GM13976 (cell line): Measurements from ENCODE around the gene AUP1.
"Not testable (repeated sequence)": the region's sequence is repeated elsewhere in the genome, so short reads cannot be mapped to it uniquely, and the experiment has no call there.

Experiments
- DNase-seq: peaks from one replicate; pipeline ENCODE4 v3.0.0; 2012; ENCODE audit warnings: low spot score
- in situ Hi-C: fragments of 300-500 bp; cut with MboI; formaldehyde crosslinking; loops from one replicate; pipeline ENCODE4 v1.12.0; 2022; ENCODE audit warnings: low sequenced_read_pairs, mixed read lengths, inconsistent platforms; ENCODE audit not compliant: unreplicated experiment
- TF ChIP-seq, protein P1 (sequence below): IDR thresholded peaks from 2 replicates; pipeline ENCODE4 v1.5.1; 2012; ENCODE audit warnings: borderline replicate concordance, mild to moderate bottlenecking; ENCODE audit not compliant: insufficient read depth; ENCODE audit errors: extremely low read depth, missing control alignments, control extremely low read depth

AUP1 gene

DNA sequence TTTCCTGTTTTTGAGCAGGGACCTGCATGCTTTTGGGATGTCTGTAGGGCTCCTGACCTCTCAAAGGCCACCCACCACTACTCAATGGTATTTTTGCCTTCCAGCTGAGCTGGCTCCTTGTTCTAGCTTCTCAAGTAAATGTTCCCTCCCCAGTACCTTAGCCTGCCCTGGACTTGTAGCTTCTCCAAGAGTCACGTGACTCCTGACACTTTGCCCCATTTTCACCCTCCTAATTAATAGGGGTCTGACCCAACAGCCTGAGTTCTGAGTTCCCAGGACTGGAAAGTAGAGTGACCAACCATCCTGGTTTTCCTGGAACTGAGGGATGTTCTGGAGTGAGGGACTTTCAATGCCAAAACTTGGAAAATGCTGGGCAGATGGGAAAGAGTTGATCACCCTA, 34.1 kb downstream of the AUP1 start:
- DNase-seq = no peak
- TF ChIP-seq, protein P1, sequence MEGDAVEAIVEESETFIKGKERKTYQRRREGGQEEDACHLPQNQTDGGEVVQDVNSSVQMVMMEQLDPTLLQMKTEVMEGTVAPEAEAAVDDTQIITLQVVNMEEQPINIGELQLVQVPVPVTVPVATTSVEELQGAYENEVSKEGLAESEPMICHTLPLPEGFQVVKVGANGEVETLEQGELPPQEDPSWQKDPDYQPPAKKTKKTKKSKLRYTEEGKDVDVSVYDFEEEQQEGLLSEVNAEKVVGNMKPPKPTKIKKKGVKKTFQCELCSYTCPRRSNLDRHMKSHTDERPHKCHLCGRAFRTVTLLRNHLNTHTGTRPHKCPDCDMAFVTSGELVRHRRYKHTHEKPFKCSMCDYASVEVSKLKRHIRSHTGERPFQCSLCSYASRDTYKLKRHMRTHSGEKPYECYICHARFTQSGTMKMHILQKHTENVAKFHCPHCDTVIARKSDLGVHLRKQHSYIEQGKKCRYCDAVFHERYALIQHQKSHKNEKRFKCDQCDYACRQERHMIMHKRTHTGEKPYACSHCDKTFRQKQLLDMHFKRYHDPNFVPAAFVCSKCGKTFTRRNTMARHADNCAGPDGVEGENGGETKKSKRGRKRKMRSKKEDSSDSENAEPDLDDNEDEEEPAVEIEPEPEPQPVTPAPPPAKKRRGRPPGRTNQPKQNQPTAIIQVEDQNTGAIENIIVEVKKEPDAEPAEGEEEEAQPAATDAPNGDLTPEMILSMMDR = no peak
- in situ Hi-C loops = loop anchor here (25.0 kb wide), 1 partner anchor 367 kb away; no protein-coding TSS in a partner anchor

- in situ Hi-C loops = loop anchor here (25.0 kb wide), 1 partner anchor 369 kb away; no protein-coding TSS in a partner anchor
- no peak for DNase-seq
- TF ChIP-seq, protein P1 = no peak
Measured at GRCh38 chr2:74493546-74493945, 36.0 kb downstream of the AUP1 start.

DNA sequence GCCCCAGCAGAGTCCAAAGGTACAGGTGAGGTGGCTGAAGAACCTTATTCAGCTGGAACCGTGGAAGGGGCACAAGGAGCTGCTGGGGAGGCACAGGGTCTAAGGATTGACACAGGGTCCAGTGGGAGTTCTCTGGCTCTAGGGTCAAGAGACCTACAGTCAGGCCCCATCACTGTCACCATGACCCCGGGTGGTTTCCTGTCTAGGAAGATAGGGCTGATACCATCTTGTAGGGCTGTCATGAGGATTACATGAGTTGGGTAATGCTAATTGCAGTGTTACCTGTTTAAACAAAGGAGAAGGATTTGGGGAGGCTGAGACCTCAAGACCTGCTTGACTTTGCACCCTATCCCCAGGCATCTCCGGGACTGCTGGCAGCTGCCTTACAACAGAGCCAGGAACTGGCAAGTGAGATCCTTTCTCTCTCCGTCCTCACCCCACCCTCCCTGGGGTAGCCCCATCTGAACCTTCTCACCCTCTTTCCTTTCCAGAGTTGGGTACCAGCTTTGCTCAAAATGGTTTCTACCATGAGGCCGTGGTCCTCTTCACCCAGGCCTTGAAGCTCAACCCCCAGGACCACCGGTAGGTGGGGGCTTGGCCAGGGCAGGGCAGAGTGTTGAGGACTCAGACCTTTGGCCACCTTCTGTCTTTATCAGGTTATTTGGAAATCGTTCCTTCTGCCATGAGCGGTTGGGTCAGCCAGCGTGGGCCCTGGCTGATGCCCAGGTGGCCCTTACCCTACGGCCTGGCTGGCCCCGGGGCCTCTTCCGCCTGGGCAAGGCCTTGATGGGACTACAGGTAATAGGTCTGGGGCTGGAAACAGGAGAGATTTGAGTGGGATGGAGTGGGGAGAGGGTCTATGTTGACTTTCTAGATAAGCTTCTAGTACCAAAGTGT, 37.6 kb downstream of the AUP1 start:
- no peak for DNase-seq
- TF ChIP-seq, protein P1 = no peak
- in situ Hi-C loops = loop anchor here (25.0 kb wide), 1 partner anchor 370 kb away; no protein-coding TSS in a partner anchor

GRCh38 chr2:74489906-74490305, 39.6 kb downstream of the AUP1 start:
- in situ Hi-C loops = loop anchor here (10.0 to 25.0 kb wide), 2 partner anchors 105 to 372 kb away; no protein-coding TSS in a partner anchor
- TF ChIP-seq, protein P1 = no peak
- DNase-seq = no peak

GRCh38 chr2:74488643-74489481, 40.6 kb downstream of the AUP1 start:
- TF ChIP-seq, protein P1 = no peak
- in situ Hi-C loops = loop anchor here (10.0 to 25.0 kb wide), 2 partner anchors 106 to 373 kb away; no protein-coding TSS in a partner anchor

DNA sequence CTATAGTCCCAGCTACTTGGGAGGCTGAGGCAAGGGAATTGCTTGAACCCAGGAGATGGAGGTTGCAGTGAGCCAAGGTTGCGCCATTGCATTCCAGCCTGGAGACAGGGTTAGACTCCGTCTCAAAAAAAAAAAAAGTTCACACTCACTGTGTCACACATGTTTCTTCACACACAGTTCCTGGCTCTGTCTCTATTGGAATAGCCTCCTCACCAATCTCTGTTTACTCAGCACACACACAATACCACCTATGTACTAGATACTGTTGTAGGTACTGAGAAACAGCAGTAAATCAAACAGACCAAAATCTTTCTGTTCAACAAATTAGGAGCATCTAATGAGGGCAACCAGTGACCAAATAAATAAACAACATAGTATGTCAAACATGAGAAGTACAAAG, 43.4 kb downstream of the AUP1 start:
- TF ChIP-seq, protein P1 = no peak
- DNase-seq = no peak
- in situ Hi-C loops = loop anchor here (10.0 to 25.0 kb wide), 2 partner anchors 109 to 376 kb away; no protein-coding TSS in a partner anchor

More at GRCh38 chr2:74488643-74489481, 40.6 kb downstream of the AUP1 start:
- no peak for DNase-seq

GRCh38 chr2:74483675-74484164, 45.8 kb downstream of the AUP1 start:
- DNase-seq = not testable (repeated sequence)
- in situ Hi-C loops = loop anchor here (10.0 to 25.0 kb wide), 2 partner anchors 111 to 379 kb away; no protein-coding TSS in a partner anchor
